Liver (tissue), 3 donors: Measurements from ENCODE around the gene CCDC102B.

Source experiments
- CTCF ChIP-seq: fragments of 150-350 bp; IDR thresholded peaks from 2 replicates; pipeline ENCODE4 v1.5.1; 2017; ENCODE audit warnings: improper control_type of control experiment, low read depth, low read length; ENCODE audit not compliant: missing input control
- EGR1 ChIP-seq, 2 donors: IDR thresholded peaks; 2 replicates each; pipeline ENCODE4 v1.6.1; 2016 to 2018; ENCODE audit warnings: antibody characterized with exemption in 2 of 2, low read depth in 2 of 2
- FOXA2 ChIP-seq: IDR thresholded peaks from 2 replicates; pipeline ENCODE4 v1.6.1; 2016; ENCODE audit warnings: antibody characterized with exemption
- GABPA ChIP-seq, 2 donors: IDR thresholded peaks in 1 of 2; conservative IDR thresholded peaks in 1 of 2; 2 replicates each; pipeline ENCODE4 v1.6.1; 2016; ENCODE audit warnings: antibody characterized with exemption in 2 of 2, mild to moderate bottlenecking in 1 of 2, moderate library complexity in 1 of 2
- HNF4A ChIP-seq, 2 donors: conservative IDR thresholded peaks; 2 replicates each; pipeline ENCODE4 v1.6.1; 2016; ENCODE audit warnings: antibody characterized with exemption in 2 of 2, mild to moderate bottlenecking in 2 of 2
- HNF4G ChIP-seq: IDR thresholded peaks from 2 replicates; pipeline ENCODE4 v1.6.1; 2016; ENCODE audit warnings: antibody characterized with exemption
- JUND ChIP-seq, 2 donors: IDR thresholded peaks; 2 replicates each; pipeline ENCODE4 v1.6.1; 2016; ENCODE audit warnings: antibody characterized with exemption in 2 of 2
- MAX ChIP-seq: IDR thresholded peaks from 2 replicates; pipeline ENCODE4 v1.6.1; 2016; ENCODE audit warnings: antibody characterized with exemption
- RAD21 ChIP-seq, 2 donors: IDR thresholded peaks; 2 replicates each; pipeline ENCODE4 v1.6.1; 2016; ENCODE audit warnings: antibody characterized with exemption in 2 of 2, mild to moderate bottlenecking in 2 of 2
- REST ChIP-seq: IDR thresholded peaks from 2 replicates; pipeline ENCODE4 v1.6.1; 2016; ENCODE audit warnings: antibody characterized with exemption, mild to moderate bottlenecking
- TAF1 ChIP-seq: conservative IDR thresholded peaks from 2 replicates; pipeline ENCODE4 v1.6.1; 2016; ENCODE audit warnings: antibody characterized with exemption, mild to moderate bottlenecking
- YY1 ChIP-seq: IDR thresholded peaks from 2 replicates; pipeline ENCODE4 v1.6.1; 2016; ENCODE audit warnings: antibody characterized with exemption, mild to moderate bottlenecking
- ZBTB33 ChIP-seq: IDR thresholded peaks from 2 replicates; pipeline ENCODE4 v1.6.1; 2016; ENCODE audit warnings: antibody characterized with exemption
- donor health status: healthy.
- donor health status: healthy.

GRCh38 chr18:68962623-68963022 is 164.7 kb downstream of the CCDC102B start:
- TF ChIP-seq MAX: no peak
- TF ChIP-seq CTCF: no peak
- TF ChIP-seq REST: no peak
- no peak for TF ChIP-seq TAF1
- TF ChIP-seq RAD21 (IDR thresholded peaks at IDR 0.05): no peak
- TF ChIP-seq ZBTB33: no peak
- TF ChIP-seq YY1: no peak
- no peak for TF ChIP-seq HNF4G
- no peak for TF ChIP-seq FOXA2
- no peak for TF ChIP-seq GABPA (IDR thresholded peaks at IDR 0.05 in 1 of 2, conservative IDR thresholded peaks at IDR 0.05 in 1 of 2)
- TF ChIP-seq JUND (IDR thresholded peaks at IDR 0.05): no peak
- no peak for TF ChIP-seq EGR1 (IDR thresholded peaks at IDR 0.05; ENCODE audit: low read depth in 2 of 2)
- TF ChIP-seq HNF4A (conservative IDR thresholded peaks at IDR 0.05): no peak
